SKM-1 (cell line): ENCODE results near the gene IGF1R.
A peak's percentile ranks its signal among the peaks of the same experiment; 100 is the strongest.
"Not testable (repeated sequence)": the region's sequence is repeated elsewhere in the genome, so short reads cannot be mapped to it uniquely, and the experiment has no call there.

Source experiments
- DNase-seq: peaks from one replicate; lab custom pipeline; 2025; ENCODE audit not compliant: unreplicated experiment; lab: John Stamatoyannopoulos, UW

The IGF1R gene

DNA sequence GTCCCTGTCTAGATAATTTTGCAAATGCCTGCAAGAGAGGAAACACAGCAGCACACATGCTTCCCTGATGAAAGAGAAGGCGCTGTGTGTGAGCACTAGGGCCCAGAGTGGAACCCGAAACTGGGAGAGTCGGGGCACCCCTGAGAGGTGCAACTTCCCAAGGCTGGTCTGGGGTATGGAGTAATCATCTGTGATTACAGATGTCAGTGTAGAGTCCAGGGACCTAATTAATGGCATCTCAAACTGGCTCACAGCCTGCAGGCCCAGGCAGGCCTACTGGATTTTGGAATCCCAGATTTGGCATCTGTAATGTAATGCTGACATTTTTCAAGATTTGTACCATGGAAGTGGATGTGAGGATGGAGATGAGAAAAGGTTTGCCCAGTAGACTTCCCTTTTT lies 329.8 kb downstream of the IGF1R start:
- DNase-seq, result no peak

DNA sequence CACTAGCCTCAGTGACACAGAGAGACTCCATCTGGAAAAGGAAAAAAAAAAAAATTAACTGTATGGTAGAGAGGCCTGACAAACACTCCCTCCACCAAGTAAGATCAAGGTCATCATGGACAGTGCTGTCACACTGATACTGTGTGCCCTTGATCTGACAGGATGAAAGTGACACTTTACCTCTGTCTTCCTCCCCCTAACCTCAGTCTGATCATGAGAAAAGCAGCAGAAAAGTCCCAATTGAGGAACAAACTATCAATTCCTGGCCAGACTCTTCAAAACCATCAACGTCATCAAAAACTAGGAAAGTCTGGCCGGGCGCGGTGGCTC lies 332.5 kb downstream of the IGF1R start:
- no peak for DNase-seq

DNA sequence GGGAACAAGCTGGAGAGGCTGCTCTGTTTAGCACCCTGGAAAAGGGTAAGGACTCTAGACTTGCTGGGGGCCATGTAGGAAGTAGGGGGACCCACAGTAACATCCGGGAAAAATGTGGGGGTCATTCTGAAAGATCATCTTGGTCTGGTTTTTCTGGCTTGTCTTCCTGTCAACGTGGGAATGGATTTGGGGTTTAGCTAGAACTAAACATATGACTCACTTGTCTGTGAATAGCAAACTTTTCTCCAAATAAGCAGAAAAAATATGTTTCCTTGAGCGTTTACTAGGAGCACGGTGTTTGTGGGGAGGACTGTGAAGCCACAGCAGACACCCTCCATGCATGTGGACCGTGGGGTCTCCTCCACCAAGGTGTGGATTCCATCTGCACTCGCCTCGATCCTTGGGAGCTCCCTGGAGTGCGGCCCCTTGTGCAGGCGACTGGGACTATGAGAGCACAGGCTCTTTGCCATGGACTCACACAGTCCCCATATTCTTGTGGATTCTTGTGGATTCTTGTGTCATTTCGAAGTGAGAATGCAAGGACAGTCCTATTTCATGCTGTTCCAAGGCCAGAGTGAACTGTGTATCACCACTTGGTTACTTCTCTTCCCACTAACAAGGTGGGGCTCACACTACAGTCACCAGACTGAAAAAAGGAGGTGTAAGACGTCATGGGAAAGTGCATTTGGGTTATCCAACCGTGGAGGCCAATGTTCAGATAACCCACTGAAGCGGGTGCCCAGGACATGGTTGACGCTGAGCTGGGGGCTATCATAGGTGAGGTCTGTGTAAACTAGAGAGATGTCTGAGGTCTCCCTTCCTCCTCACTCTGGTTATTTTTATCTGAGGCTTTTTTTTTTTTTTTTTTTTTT lies 333.7 kb downstream of the IGF1R start:
- no peak for DNase-seq

DNA sequence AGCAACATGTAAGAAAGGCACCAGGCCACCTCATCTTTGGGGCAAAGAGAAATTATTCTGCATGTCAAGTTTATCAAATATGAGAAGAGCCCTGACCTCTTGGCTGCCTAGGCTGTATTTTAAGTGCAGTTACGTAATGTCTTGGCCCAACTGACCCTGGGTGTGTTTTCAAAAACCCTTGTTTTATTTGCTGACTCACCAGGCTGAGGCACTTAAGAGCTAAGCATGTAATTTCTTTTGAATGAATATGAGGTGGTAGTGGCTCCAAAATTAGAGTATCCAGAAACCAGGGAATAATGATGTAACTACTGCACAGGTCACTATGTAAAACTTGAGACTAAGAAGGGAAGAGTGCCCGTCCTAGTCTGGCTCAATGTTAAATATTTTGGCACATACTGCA lies 335.0 kb downstream of the IGF1R start:
- peak; percentile 41 for DNase-seq

DNA sequence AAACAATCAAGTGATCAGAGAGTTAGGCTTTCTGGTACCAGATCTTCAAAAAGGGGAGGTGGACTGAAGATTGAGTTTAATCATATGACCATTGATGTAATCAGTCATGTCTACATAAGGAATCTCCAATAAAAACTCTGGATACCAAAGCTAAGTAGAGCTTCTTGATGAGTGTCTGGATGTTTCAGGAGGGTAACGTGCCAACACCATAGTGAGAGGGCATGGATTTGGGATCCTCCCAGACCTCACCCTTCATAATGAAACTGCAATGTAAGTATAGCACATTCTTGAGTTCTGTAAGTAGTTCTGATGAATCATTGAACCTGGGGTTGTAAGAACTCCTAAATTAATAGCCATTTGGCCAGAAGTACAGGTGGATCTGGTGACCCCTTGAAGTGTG lies 337.9 kb downstream of the IGF1R start:
- DNase-seq, result no peak

DNA sequence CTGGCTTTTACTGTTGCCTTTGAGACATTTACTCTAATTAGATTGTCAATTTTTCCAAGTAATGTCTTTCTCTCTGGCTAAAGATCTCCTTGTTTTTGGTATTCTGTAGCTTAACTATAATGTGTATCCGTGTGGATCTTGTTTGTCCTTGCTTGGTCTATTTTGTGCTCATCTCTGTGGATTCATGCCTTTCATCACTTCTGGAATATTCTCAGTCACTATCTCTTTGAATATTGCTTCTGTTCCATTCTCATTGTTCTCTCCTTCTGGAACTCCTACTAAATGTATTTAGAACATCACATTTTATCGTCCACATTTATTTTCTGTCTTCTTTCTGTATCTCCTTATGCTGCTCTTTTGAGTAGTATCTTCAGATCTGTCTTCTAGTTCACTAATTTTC lies 346.6 kb downstream of the IGF1R start:
- DNase-seq, result no peak

DNA sequence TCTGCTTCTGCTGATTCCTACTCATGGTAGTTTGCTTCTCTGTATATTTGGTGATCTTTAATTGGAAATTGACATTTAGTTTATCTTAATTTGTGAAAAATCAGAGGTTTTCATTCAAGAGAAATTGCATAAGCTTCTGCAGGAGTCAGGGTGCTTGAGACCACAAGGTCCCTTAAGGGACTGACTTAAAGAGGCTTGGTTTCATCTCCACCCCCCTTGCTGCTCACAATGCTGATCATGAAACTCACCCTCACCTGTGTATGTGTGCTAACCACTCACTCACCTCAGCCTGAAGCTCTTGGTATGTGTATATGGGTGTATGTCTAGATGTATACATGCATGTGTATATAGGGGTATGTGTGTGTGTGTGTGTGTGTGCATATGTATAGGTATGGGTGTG lies 347.8 kb downstream of the IGF1R start:
- DNase-seq, result no peak

DNA sequence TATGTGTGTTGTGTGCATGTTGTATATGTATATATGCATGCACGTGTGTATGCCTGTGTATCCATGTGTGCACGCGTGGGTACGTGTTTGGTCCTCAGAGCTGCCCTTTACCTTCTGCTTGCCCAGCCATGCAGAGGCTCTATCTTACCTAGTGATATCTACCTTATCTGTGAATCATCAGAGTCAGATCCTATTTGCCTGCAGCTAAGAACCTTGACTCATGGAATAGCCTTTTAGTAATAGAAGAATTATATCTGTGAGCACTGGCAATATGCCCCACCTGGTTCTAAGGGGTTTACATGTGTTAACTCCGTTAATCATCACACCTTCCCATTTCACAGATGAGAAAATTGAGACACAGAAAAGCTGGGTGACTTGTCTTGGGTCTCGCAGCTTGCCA lies 348.3 kb downstream of the IGF1R start:
- no peak for DNase-seq

DNA sequence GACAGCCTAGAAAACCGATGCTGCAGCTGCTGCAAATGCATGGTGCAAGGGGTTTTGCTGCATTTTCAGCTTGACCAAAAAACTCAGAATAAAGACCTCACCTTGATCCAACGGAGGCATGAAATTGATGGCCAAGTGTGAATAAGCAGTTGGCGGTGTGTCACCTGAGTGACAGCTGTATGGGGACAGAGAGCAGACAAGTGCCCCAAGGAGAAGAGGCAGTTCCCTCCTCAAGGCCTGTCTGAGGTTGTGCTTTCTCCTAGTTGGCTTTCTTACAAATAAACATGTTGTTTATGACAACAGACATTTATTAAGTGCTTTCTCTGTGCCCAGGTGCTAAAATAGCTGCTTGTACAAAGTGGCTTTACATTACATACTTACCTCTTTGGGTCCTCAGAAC lies 349.0 kb downstream of the IGF1R start:
- DNase-seq, result no peak

DNA sequence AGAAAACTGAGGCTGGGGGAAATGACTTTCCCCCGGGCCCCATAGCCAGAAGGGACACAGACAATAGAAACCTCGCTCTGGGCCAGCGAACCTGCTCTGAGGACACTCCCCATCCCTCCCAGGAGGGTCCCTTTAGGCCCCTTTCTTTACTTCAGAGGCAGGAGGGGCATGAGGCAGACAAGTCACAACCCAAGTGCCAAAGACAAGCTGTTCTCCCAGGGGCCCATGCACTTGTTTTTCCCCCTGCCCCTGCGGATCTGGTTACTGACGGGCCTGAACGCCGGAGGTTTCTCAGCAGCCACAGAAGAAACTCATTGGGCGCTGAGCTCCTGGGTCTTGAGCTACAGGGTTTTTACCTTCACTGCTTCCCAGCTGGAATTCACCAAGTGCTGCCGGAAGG lies 349.4 kb downstream of the IGF1R start:
- DNase-seq, result no peak

DNA sequence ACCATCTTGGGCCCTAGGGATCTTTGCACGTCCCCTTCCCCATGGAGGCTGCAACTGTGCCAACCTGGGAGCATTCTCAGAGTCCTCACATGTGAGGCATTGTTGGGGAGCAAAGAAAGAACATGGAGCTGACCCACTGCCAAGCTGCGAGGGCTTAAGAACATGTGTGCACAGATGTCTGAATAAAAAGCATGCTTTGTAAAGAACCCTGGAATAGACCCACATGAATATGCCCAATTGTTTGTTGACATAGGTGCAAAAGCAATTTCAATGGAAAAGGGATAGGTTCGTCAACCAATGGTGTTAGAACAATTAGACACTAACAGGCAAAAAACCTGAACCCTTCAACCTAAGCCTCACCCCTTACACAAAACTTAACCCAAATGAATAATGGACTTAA lies 349.9 kb downstream of the IGF1R start:
- no peak for DNase-seq

DNA sequence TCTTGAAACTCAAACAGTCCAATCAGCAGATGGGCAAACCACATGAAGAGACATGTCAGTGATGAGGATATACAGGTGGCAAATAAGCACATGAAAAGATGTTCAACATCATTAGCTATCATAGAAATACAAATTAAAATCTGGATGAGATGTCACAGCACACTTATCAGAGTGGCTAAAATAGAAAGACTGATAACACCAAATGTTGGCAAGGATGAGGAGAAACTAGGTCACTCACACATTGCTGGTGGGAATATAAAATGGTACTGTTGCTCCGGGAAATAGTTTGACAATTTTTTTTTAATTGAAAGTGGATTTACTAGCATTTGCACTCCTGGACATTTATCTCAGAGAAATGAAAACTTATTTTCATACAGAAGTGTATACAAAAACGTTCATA lies 350.9 kb downstream of the IGF1R start:
- no peak for DNase-seq

DNA sequence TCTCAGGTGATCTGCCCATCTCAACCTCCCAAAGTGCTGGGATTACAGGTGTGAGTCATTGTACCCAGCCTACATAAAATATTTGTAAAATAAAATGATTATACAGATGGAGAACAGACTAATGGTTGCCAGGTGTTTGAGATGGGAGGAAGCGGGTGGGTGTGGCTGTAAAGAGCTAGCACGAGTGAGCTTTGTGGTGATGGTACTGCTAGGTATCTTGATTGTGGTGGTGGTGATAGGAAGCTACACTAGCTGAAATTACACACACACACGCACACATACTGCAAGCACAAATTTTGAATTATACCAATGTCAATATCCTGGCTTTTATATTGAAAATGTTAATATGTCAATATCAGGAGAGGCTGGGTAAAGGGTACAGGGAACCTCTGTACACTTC lies 353.9 kb downstream of the IGF1R start:
- DNase-seq, result no peak

DNA sequence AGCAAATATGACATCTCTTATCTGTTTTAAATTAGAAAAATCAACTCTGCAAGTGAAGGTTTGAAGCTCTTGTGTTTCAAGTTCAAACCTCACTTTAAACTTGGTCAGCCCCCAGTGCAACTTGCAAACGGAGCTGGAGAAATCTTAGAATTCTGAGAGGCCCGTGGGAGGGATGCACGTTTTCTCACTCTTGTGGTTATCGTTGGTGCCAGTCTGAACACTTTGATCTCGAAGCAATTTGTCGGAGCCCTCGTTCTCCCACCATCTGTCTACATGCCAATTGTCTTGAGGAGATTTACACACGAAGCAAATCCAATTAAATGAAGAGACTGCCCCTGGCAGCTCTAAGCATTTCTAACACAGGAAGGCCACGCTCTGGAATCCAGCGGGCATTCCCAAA lies 355.0 kb downstream of the IGF1R start:
- DNase-seq, result not testable (repeated sequence)

DNA sequence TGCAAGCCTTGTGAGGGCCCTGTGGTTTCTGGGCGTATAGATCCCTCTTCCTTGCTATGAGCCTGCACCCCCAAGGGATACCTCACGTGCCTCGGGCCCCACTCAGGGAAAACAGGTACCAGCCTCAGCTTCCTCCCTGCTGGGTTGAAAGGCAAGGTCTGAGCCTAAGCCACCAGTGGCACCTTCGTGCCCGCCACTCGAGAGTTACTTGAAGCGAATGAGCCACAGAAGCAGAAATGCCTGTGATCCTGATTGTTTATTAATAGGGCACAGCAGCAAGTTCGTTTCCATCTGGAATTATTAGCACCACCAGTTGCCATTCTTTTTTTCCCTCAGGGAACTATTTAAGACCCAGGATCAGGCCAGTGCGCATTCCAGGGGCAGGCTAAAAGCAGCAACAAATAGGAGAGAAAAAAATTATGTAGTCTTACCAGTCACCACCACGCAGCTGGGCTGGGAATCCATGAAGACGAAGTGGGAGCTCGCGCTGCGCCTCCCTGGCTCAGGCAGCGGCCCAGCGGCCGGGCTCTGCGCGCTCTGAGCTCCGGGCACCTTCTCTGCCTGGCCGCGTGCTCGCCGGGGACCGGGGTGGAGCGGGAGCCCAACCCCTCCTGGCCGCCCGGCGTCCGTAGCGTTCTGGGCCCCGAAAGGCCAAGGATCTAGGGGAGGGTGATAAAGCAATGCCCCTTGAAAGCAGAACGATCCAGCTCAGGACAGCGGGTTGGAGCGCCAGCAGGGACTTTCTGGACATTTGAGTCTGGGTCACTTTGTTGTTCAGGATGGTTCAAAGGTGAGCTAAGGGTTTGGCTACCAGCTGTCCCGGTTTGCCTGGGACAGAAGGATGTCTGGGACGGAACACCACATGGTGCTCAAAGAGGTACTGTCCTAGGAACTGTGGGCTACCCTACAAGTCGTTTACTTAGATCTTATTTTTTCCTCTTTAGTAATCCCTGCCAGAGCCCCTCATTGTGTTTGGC lies 356.9 kb downstream of the IGF1R start:
- DNase-seq, result not testable (repeated sequence)

DNA sequence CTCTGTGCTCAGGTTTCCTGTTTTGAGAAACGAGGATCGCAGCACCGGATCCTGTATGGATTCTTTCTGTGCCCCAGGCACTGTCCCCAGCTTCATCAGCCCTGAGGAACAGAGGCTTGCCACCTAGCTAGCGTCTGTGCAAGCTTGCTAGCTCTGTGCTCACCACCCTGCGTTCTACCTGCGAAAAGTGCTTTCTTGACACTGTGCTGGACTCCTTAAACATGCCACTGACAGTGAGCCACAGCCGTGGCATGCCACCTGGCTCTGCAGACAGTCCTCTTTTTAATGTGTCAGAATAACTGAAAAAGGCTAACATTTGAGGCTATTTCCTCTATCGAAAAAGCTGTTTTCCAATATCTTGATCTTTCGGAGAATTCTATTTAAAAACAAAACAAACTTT lies 357.8 kb downstream of the IGF1R start:
- DNase-seq, result no peak

DNA sequence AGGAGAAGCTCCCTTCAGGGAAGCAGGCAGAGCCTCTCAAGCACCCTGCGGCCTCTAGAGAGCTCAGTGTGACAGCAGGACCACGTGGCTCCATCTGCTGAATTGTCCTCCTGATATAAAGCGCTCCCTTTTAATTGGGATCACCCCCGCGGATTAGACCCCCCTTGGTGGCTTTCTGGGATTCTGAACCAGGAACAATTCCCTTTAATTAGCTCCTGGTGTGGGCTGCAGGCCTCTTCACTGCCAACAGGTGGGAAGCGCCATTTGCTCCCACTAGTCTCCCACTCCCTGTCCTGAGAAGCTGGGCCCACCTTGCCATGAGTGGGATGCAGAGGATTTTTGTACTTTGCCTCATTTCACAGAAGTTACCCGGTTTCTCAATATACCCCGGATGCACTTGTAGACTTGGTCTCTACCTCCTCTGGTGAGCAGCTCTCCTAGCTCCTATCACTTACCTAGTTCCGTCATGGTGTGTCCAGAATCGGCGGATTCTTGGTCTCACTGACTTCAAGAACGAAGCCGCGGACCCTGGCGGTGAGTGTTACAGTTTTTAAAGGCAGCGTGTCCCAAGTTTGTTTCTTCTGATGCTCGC lies 358.7 kb downstream of the IGF1R start:
- DNase-seq, result no peak

DNA sequence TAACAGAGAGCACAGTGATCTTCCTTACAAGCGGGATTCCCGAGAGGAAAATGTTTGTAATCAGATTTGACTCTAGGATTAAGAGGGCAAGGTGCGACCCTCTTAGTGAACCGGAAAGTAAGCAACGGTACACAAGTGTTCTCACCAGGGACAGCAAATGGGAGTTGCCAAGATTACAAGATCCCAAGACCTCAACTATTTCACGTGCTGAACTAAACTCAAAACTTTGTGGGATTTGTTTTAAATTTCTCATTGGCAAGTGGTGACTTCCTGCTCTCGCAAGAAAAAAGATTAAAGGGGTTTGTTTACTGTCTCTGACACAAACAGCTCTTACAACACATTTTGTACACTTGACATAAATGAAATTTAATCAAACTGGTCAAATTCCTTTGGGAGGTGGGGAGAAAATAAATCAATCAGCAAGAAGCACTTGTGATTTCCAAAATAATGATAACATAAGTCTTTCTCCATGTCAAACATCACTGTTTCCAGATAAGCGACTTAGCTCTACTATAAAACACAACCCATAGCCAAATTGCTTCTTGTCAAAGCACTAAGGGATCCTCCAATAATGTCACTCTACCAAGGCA lies 361.5 kb downstream of the IGF1R start:
- DNase-seq, result no peak

DNA sequence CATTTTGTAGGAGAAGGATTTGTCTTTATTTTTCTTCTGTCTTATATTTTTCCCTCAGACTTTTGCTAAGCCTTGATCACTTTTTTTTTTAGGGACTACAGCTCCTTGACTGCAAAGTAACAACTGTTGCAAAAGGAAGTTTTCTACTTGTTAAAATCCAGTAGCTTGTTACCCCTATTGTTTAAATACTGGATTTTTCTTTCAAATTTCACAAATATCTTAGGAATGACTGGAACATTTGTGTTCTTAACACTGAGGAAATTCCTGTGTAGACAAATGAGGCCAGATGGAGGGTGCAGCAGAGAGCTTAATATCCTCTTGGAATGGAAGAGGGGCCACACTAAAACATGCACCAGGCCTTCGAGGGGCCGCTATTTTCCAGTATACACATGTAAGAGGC lies 362.4 kb downstream of the IGF1R start:
- no peak for DNase-seq
